Brain microvascular endothelial cell (primary cell): Measurements from ENCODE around the gene ASCL5.

ENCODE experiments used
- DNase-seq: peaks from one replicate; pipeline ENCODE4 v3.0.0-alpha.2; 2020
- H3K27ac ChIP-seq: fragments of 250-450 bp; sonication (Bioruptor Pico); 2 replicates; pipeline ENCODE4 v1.5.1; 2020; ENCODE audit warnings: mild to moderate bottlenecking, moderate library complexity
- H3K27me3 ChIP-seq: fragments of 250-450 bp; sonication (Bioruptor Pico); replicated peaks from 2 replicates; pipeline ENCODE4 v1.5.1; 2020; ENCODE audit warnings: mild to moderate bottlenecking
- H3K36me3 ChIP-seq: fragments of 250-450 bp; sonication (Bioruptor Pico); replicated peaks from 2 replicates; pipeline ENCODE4 v1.5.1; 2020; ENCODE audit warnings: mild to moderate bottlenecking
- H3K4me3 ChIP-seq: 2 replicates; pipeline ENCODE4 v1.5.1; 2011; ENCODE audit warnings: low read depth, mild to moderate bottlenecking, control low read depth, low read length, moderate library complexity
- in situ Hi-C: cut with HindIII; loops from 2 replicates; pipeline ENCODE4 v1.10.0; 2017; ENCODE audit warnings: low sequenced_read_pairs, low pct_ligation_motif_present
- TF ChIP-seq, protein P1 (sequence below): IDR thresholded peaks from 2 replicates; pipeline ENCODE4 v1.5.1; 2011; ENCODE audit warnings: low read depth, mild to moderate bottlenecking, moderate library complexity, low read length, control low read depth, inconsistent platforms; ENCODE audit errors: missing control alignments

Gene ASCL5

DNA sequence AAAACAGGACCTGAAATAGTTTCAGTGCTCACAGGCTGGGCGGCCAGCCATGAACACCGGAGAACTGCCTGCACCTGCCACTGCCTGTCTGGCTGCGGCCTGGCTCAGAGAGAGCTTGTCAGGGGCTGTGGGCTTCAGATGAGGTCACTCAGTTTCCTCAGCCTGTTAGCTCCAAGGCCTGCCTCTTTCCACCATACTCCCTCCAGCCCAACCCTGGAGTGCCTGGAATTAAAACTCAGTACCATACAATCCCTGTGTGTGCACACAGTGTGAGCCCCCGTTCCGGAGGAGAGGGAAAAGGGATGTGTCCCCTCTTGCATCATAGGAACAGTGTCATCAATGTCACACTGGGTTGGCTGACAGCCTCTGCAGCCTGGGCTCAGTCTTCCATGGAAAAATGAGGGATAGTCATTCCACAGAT, 30.9 kb downstream of the ASCL5 start:
- Histone ChIP-seq H3K4me3 (no peak overlapping the region), H3K27me3 (peaks cover 7% of the 10 kb centered on the region), H3K36me3 (no peaks in the 10 kb centered on the region), H3K27ac (no peak overlapping the region)
- DNase-seq = no peak
- TF ChIP-seq, protein P1, sequence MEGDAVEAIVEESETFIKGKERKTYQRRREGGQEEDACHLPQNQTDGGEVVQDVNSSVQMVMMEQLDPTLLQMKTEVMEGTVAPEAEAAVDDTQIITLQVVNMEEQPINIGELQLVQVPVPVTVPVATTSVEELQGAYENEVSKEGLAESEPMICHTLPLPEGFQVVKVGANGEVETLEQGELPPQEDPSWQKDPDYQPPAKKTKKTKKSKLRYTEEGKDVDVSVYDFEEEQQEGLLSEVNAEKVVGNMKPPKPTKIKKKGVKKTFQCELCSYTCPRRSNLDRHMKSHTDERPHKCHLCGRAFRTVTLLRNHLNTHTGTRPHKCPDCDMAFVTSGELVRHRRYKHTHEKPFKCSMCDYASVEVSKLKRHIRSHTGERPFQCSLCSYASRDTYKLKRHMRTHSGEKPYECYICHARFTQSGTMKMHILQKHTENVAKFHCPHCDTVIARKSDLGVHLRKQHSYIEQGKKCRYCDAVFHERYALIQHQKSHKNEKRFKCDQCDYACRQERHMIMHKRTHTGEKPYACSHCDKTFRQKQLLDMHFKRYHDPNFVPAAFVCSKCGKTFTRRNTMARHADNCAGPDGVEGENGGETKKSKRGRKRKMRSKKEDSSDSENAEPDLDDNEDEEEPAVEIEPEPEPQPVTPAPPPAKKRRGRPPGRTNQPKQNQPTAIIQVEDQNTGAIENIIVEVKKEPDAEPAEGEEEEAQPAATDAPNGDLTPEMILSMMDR = no peak
- in situ Hi-C loops = no loop called here

DNA sequence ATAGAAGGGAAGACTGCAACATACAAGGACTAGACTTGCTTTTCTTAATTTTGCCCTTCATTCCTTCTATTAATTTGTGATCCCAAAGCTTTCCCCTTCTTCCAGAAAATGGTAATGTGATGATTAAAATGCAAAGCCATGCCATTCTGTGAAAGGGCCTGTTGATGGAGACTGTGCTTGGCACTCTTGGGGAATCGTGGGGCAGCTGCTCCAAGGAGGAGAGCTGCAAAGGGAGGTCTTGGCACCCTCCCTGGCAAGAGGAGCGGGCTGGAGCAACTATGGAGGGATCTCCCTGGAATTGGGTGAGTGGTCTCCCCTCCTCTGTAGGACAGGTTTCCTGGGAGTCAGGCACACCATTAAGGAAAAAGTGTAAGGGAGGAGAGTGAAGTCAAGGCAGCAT, 31.4 kb downstream of the ASCL5 start:
- TF ChIP-seq, protein P1 = no peak
- Histone ChIP-seq H3K36me3 (no peaks in the 10 kb centered on the region), H3K27ac (no peak overlapping the region), H3K27me3 (peaks cover 7% of the 10 kb centered on the region), H3K4me3 (no peak overlapping the region)
- in situ Hi-C loops = no loop called here
- DNase-seq = no peak

DNA sequence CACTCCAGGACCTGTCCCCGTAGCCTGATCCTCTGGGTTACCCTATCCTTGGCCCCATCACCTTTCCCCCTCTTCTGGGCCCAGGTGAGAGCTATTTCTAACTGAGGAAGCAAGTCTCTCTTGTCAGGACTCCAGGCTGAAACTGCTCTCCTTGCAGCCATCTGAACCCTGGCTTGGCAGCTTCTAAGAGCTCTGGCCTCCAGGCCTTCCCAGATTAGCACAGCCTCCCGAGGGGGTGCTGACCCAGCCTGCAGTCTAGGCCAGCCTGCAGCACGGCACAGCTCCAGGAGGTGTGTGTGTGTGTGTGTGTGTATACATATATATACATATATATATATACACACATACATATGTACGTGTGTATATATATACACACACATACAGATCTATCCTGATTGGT, 32.2 kb downstream of the ASCL5 start:
- no peaks in the 10 kb centered on the region for H3K36me3 ChIP-seq
- TF ChIP-seq, protein P1 = no peak
- in situ Hi-C loops = no loop called here
- peaks cover 7% of the 10 kb centered on the region for H3K27me3 ChIP-seq
- H3K27ac ChIP-seq = no peak overlapping the region
- no peak for DNase-seq
- H3K4me3 ChIP-seq = no peak overlapping the region

DNA sequence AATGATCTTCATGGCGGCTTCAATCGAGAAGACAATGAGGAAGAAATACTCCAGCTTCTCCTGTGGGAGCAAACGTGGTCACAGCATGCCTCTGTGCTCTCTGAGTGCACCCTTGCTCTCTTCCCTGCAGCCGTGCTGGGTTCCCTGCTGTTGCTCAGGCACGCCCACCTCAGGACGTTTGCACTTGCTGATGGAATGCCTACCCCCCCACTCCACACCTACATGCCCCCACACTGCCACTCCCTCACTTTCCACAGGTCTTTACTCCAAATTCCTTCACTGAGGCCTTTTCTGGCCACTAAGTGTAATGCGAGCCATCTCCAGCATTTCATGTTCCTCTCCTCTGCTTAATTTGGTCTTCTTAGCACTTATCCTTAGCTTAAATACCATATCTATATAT, 33.0 kb downstream of the ASCL5 start:
- Histone ChIP-seq H3K27ac (no peak overlapping the region), H3K27me3 (peaks cover 7% of the 10 kb centered on the region), H3K4me3 (no peak overlapping the region), H3K36me3 (no peaks in the 10 kb centered on the region)
- TF ChIP-seq, protein P1 = no peak
- no peak for DNase-seq
- in situ Hi-C loops = no loop called here

DNA sequence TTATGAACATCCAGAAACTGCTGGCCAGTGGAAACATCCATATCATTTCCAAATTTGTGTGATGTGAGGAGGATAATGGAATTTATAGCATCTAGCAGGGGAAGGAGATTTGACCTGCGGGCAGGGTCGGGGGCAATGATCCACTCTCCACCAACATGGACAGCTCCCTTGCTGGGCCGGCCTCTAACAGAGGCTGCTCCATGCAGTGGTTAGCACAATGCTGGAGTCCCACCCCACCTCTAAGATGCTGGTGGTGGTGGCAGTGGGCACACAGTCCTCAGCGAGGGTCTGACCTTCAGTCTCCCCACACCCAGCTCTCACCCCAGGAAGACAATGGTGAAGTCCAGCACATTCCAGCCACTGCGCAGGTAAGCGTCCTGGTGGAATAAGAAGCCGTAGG, 33.4 kb downstream of the ASCL5 start:
- Histone ChIP-seq H3K4me3 (no peak overlapping the region), H3K36me3 (no peaks in the 10 kb centered on the region), H3K27me3 (peaks cover 5% of the 10 kb centered on the region), H3K27ac (no peak overlapping the region)
- TF ChIP-seq, protein P1 = no peak
- in situ Hi-C loops = no loop called here
- no peak for DNase-seq

DNA sequence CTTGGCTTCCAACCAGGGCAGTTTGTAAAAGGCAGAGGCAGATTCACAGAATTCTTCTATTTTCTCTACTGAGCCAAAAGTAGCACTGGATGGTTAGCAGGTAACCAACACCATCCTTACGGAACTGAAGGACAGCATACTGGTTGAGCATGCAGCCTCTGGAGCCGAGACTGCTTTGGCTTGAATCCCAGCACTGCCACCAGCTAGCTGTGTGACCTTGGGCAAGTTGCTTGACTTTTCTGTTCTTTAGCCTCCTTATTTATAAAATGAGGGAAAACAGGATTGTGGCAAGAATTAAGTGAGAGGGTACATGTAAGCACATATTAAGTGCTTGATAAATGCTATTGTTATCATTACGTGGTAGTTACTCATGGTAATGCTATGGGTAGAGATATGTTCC, 34.2 kb downstream of the ASCL5 start:
- Histone ChIP-seq H3K27me3 (peaks cover 2% of the 10 kb centered on the region), H3K36me3 (no peaks in the 10 kb centered on the region), H3K4me3 (no peak overlapping the region), H3K27ac (no peak overlapping the region)
- TF ChIP-seq, protein P1 = no peak
- no peak for DNase-seq
- in situ Hi-C loops = no loop called here
